Stimulated activated CD8-positive, alpha-beta memory T cell treated with anti-CD3 and anti-CD28 coated beads, Interleukin-7, amount 100 ng/mL, for 1 hour (primary cell): Measurements from ENCODE around the gene CFTR.

Experiments used
- DNase-seq, 2 donors: peaks; one replicate each; pipeline ENCODE4 v3.0.0-alpha.2; 2020; ENCODE audit warnings: low read depth in 2 of 2

Gene CFTR

GRCh38 chr7:117648203-117648866, 168.5 kb downstream of the CFTR start:
- no peak for DNase-seq

GRCh38 chr7:117652943-117653680, 173.3 kb downstream of the CFTR start:
- DNase-seq, result no peak

- DNase-seq, result no peak
Observed at GRCh38 chr7:117654780-117655179, 175.0 kb downstream of the CFTR start.

- DNase-seq, result no peak
Observed at GRCh38 chr7:117656806-117657205, 177.0 kb downstream of the CFTR start.

GRCh38 chr7:117659531-117660011, 179.7 kb downstream of the CFTR start:
- no peak for DNase-seq

GRCh38 chr7:117661328-117661727, 181.5 kb downstream of the CFTR start:
- DNase-seq, result no peak

GRCh38 chr7:117664047-117664446, 184.2 kb downstream of the CFTR start:
- DNase-seq, result no peak

GRCh38 chr7:117665368-117665767, 185.5 kb downstream of the CFTR start:
- DNase-seq, result no peak

GRCh38 chr7:117666031-117666430, 186.2 kb downstream of the CFTR start:
- DNase-seq, result no peak

GRCh38 chr7:117666689-117667088, 186.9 kb downstream of the CFTR start:
- no peak for DNase-seq

GRCh38 chr7:117667456-117667855, 187.6 kb downstream of the CFTR start:
- no peak for DNase-seq

- no peak for DNase-seq
Observed at GRCh38 chr7:117669818-117670217, 190.0 kb downstream of the CFTR start.

GRCh38 chr7:117672453-117672852, 192.6 kb downstream of the CFTR start:
- no peak for DNase-seq

GRCh38 chr7:117673367-117673766, 193.5 kb downstream of the CFTR start:
- DNase-seq, result no peak

GRCh38 chr7:117673839-117674238, 194.0 kb downstream of the CFTR start:
- DNase-seq, result no peak

GRCh38 chr7:117674617-117675016, 194.8 kb downstream of the CFTR start:
- DNase-seq, result no peak

GRCh38 chr7:117675497-117676435, 195.9 kb downstream of the CFTR start:
- no peak for DNase-seq

- no peak for DNase-seq
Observed at GRCh38 chr7:117679120-117679519, 199.3 kb downstream of the CFTR start.

GRCh38 chr7:117682681-117683385, 203.0 kb downstream of the CFTR start:
- DNase-seq, result no peak

- no peak for DNase-seq
Observed at GRCh38 chr7:117683430-117684175, 203.8 kb downstream of the CFTR start.

GRCh38 chr7:117685795-117686194, 206.0 kb downstream of the CFTR start:
- DNase-seq, result no peak
